ENCODE measurements around the gene CLK3. TPM values are rescaled to one million over a fixed set of nuclear protein-coding genes. Genes with fewer than 3 reads are reported as not detected.

Gene CLK3
- total and polyA plus RNA-seq, 2 of the 13 experiments (the other 11 are each of a cell fraction or from before 2014, with no cell fraction given), result 41.5 to 82.0 TPM

GRCh38 chr15:74573987-74574386 lies 41.6 kb upstream of the CLK3 start:
- in situ Hi-C loops (cut with HindIII; ENCODE audit: extremely low pct_ligation_motif_present, low pct_unique_long_range_greater_than_20kb) (no loop called here), intact Hi-C loops (cut with micrococcal nuclease; ENCODE audit: unreplicated experiment) (no loop called here)
- no TSS peak for BruUV-seq (replicated peaks)
- FAIRE-seq (no peak), ATAC-seq (no peak), DNase-seq (ENCODE audit: low spot score) (no peak)
- H4K20me1 ChIP-seq (ENCODE audit: insufficient read depth, low read length), result no peaks in the 10 kb centered on the region
- CTCF ChIA-PET (ENCODE audit: low intra/inter-chr PET ratio, low total read pairs), result no interaction called here
- peaks cover 7 to 48% of the 10 kb centered on the region in 2 experiments; a peak in 4 of 5 replicates for H3K36me3 ChIP-seq (replicated peaks in 1 of 2; ENCODE audit: control insufficient read depth in 1 of 2, insufficient read depth in 2 of 2, low read length in 2 of 2)
- H3K4me1 ChIP-seq (ENCODE audit: insufficient read depth, low read length), result no peaks in the 10 kb centered on the region
- H3K4me3 ChIP-seq (replicated peaks in 1 of 3; ENCODE audit: insufficient read depth in 1 of 3, low read depth in 2 of 3, low read length in 3 of 3), result no peak overlapping the region
- H3K79me2 ChIP-seq (ENCODE audit: insufficient read depth, low read length), result no peaks in the 10 kb centered on the region
- no peak overlapping the region for H3K4me2 ChIP-seq (ENCODE audit: low read depth, low read length)
- 95% methylated on average over 4 of the region's 4 CpGs for WGBS (ENCODE audit: low lambda C conversion rate)
- H3K9me3 ChIP-seq (ENCODE audit: low read length), result no peaks in the 10 kb centered on the region
- H3K9ac ChIP-seq (ENCODE audit: insufficient read depth, low read depth, low read length), result no peak overlapping the region
- POLR2A ChIA-PET, result interaction anchor here (2.1 kb wide), 1 partner anchor 24 kb away, joined by 8 read pairs; no protein-coding TSS in a partner anchor
- TF ChIP-seq GATAD1 (CRISPR knock-in tag; IDR thresholded peaks at IDR 0.05), result no peak
- TF ChIP-seq ZNF282 (IDR thresholded peaks at IDR 0.05; ENCODE audit: partially characterized antibody), result no peak
- no peak for TF ChIP-seq ZNF512 (CRISPR knock-in tag; IDR thresholded peaks at IDR 0.05)
- no peak for TF ChIP-seq FOXK2 (IDR thresholded peaks at IDR 0.05)
- no peak overlapping the region for H3K27ac ChIP-seq (ENCODE audit: extremely low read length, insufficient read depth, low read length)
- H2AFZ ChIP-seq (ENCODE audit: low read length), result no peak overlapping the region
- H3K27me3 ChIP-seq (ENCODE audit: control insufficient read depth in 1 of 2, insufficient read depth in 2 of 2, low read length in 2 of 2), result no peaks in the 10 kb centered on the region

GRCh38 chr15:74578496-74578994 lies 37.1 kb upstream of the CLK3 start:
- DNase-seq (ENCODE audit: low spot score), result no peak
- BruUV-seq (replicated peaks), result no TSS peak
- ATAC-seq, result no peak
- Histone ChIP-seq H3K27me3 (ENCODE audit: control insufficient read depth in 1 of 2, insufficient read depth in 2 of 2, low read length in 2 of 2) (no peaks in the 10 kb centered on the region), H2AFZ (ENCODE audit: low read length) (no peak overlapping the region), H3K4me2 (ENCODE audit: low read depth, low read length) (no peak overlapping the region), H3K36me3 (replicated peaks in 1 of 2; ENCODE audit: control insufficient read depth in 1 of 2, insufficient read depth in 2 of 2, low read length in 2 of 2) (peaks cover 9 to 25% of the 10 kb centered on the region in 2 experiments; a peak in 4 of 5 replicates), H3K4me3 (replicated peaks in 1 of 3; ENCODE audit: insufficient read depth in 1 of 3, low read depth in 2 of 3, low read length in 3 of 3) (no peak overlapping the region), H3K4me1 (ENCODE audit: insufficient read depth, low read length) (no peaks in the 10 kb centered on the region), H3K79me2 (ENCODE audit: insufficient read depth, low read length) (no peaks in the 10 kb centered on the region), H3K9ac (ENCODE audit: insufficient read depth, low read depth, low read length) (no peak overlapping the region), H3K27ac (ENCODE audit: extremely low read length, insufficient read depth, low read length) (no peak overlapping the region), H4K20me1 (ENCODE audit: insufficient read depth, low read length) (no peaks in the 10 kb centered on the region), H3K9me3 (ENCODE audit: low read length) (no peaks in the 10 kb centered on the region)
- no peak for FAIRE-seq
- in situ Hi-C loops (cut with HindIII; ENCODE audit: extremely low pct_ligation_motif_present, low pct_unique_long_range_greater_than_20kb) (no loop called here), intact Hi-C loops (cut with micrococcal nuclease; ENCODE audit: unreplicated experiment) (no loop called here)
- 98% methylated on average over 3 of the region's 3 CpGs for WGBS (ENCODE audit: low lambda C conversion rate)
- POLR2A ChIA-PET, result interaction anchor here (2.0 kb wide), 1 partner anchor 20 kb away, joined by 6 read pairs; no protein-coding TSS in a partner anchor
- CTCF ChIA-PET (ENCODE audit: low intra/inter-chr PET ratio, low total read pairs), result no interaction called here
- TF ChIP-seq MED13 (CRISPR knock-in tag; IDR thresholded peaks at IDR 0.05) (no peak), JUNB (CRISPR knock-in tag; IDR thresholded peaks at IDR 0.05; ENCODE audit: borderline replicate concordance) (no peak), KMT2A (CRISPR knock-in tag; IDR thresholded peaks at IDR 0.05) (no peak), ZIK1 (CRISPR knock-in tag; IDR thresholded peaks at IDR 0.05; ENCODE audit: borderline replicate concordance, low read depth) (no peak), IRF1 (CRISPR knock-in tag; IDR thresholded peaks at IDR 0.05; ENCODE audit: low read depth) (no peak), RORA (CRISPR knock-in tag; IDR thresholded peaks at IDR 0.05) (no peak), KLF12 (CRISPR knock-in tag; IDR thresholded peaks at IDR 0.05; ENCODE audit: borderline replicate concordance) (no peak)
